Left renal cortex interstitium (tissue), 4 donors: Measurements from ENCODE around the gene UFD1. TPM values are rescaled to one million over a fixed set of nuclear protein-coding genes. Genes with fewer than 3 reads are reported as not detected.
"Not testable (repeated sequence)": the region's sequence is repeated elsewhere in the genome, so short reads cannot be mapped to it uniquely, and the experiment has no call there.

Source experiments
- DNase-seq, 4 donors: peaks; one replicate each; pipeline ENCODE4 v3.0.0-alpha.2; 2013; ENCODE audit warnings: low read depth in 4 of 4, low spot score in 2 of 4, missing footprints in 1 of 4
- polyA plus RNA-seq, 4 donors: library from polyadenylated mRNA; unstranded; fragments of 120-200 nt; gene quantifications; one replicate each; pipeline ENCODE4 v1.2.1, GENCODE V29; 2013; ENCODE audit not compliant: insufficient read length in 4 of 4

The UFD1 gene
- polyA plus RNA-seq, 4 donors = 58.2 to 67.9 (median 67.3) TPM

- DNase-seq = no peak
Measured at GRCh38 chr22:19451570-19451969, 27.4 kb downstream of the UFD1 start.

- DNase-seq = no peak
Measured at GRCh38 chr22:19450363-19451175, 28.4 kb downstream of the UFD1 start.

GRCh38 chr22:19449422-19449767 lies 29.6 kb downstream of the UFD1 start:
- no peak for DNase-seq

- no peak for DNase-seq
Measured at GRCh38 chr22:19448739-19449421, 30.1 kb downstream of the UFD1 start.

- DNase-seq = peak in 1 of 4 donors; percentile 31
Measured at GRCh38 chr22:19448076-19448607, 30.9 kb downstream of the UFD1 start.

- peak; percentile 62 to 85 (median 78) for DNase-seq
Measured at GRCh38 chr22:19447330-19448075, 31.5 kb downstream of the UFD1 start, which contains the start of gene C22orf39. Gene C22orf39, minus strand, starts transcription at chr22:19447711. Its CDS starts 23 bp downstream, at chr22:19447688.

GRCh38 chr22:19446603-19447329 lies 32.2 kb downstream of the UFD1 start:
- DNase-seq = no peak

GRCh38 chr22:19445279-19445982 lies 33.6 kb downstream of the UFD1 start:
- not testable (repeated sequence) for DNase-seq

GRCh38 chr22:19443544-19444211 lies 35.3 kb downstream of the UFD1 start:
- no peak for DNase-seq

GRCh38 chr22:19442166-19442565 lies 36.8 kb downstream of the UFD1 start:
- no peak for DNase-seq

GRCh38 chr22:19440411-19441195 lies 38.4 kb downstream of the UFD1 start:
- DNase-seq = no peak

- no peak for DNase-seq
Measured at GRCh38 chr22:19438298-19438697, 40.7 kb downstream of the UFD1 start.

- DNase-seq = not testable (repeated sequence)
Measured at GRCh38 chr22:19436444-19437161, 42.4 kb downstream of the UFD1 start.

GRCh38 chr22:19434829-19435580 lies 44.0 kb downstream of the UFD1 start:
- DNase-seq = no peak

- DNase-seq = no peak
Measured at GRCh38 chr22:19434401-19434800, 44.6 kb downstream of the UFD1 start.

GRCh38 chr22:19432133-19432851 lies 46.7 kb downstream of the UFD1 start, which contains the start of gene MRPL40:
Gene MRPL40, plus strand, starts transcription at chr22:19432545. Its CDS starts 10 bp downstream, at chr22:19432555.
- peak; percentile 68 to 86 (median 79) for DNase-seq
